SHP77 (cell line): ENCODE measurements around the gene MDGA2.
"Not testable (repeated sequence)": the region's sequence is repeated elsewhere in the genome, so short reads cannot be mapped to it uniquely, and the experiment has no call there.

ENCODE experiments used
- DNase-seq, 2 experiments: peaks; one replicate each; lab custom pipeline; 2025; lab: John Stamatoyannopoulos, UW

The MDGA2 gene

DNA sequence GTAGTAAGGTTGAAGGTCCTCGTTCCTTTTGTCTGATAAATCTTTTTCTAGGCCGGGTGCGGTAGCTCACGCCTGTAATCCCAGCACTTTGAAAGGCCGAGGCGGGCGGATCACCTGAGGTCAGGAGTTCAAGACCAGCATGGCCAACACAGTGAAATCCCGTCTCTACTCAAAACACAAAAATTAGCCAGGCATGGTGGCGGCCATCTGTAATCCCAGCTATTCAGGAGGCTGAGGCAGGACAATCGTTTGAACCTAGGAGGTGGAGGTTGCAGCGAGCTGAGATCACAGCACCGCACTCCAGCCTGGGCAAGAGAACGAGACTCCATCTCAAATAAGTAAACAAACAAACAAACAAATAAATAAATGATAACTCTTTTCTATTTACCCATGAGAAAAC lies 51.3 kb downstream of the MDGA2 start:
- not testable (repeated sequence) for DNase-seq

DNA sequence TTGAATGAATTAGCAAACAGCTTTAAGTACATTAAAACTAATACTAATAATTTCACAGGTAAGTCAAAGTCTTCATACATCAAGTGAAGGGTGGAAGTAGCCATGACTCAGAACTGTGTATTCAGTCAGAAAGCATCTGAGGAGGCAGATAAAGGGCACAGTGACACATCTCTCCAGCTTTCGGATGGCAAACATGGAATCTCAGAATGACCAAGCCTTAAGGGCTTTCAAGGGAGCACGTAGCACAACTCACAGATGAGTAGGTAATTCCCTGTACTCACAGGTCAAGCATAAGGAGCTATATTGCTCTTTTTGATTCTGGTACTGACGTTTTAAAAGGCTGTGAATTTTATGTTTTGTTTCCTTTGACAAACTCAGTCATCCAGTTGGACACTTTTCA lies 56.0 kb downstream of the MDGA2 start:
- DNase-seq = no peak

DNA sequence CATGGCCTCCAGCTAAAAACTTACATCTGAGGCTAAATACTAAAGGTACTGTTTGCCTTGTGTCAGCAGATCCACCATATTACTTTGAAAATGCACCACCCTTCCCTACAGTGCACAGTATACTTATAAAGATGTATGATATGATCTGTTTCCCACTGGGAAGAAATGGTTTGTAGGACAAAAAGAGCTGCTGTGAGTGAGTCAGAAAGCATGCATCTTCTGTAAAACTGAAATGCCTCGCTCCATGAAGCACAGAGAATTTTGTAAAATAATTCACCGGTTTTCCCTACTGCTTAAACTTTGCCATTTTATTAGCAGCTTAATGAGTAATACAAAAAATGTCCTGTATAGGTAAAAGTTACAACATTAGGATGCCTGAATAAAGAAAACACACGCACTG lies 68.8 kb downstream of the MDGA2 start:
- no peak for DNase-seq

GRCh38 chr14:47596860-47597259 lies 78.5 kb downstream of the MDGA2 start:
- no peak for DNase-seq

- DNase-seq = no peak
These were observed 79.2 kb downstream of the MDGA2 start for GRCh38 chr14:47596232-47596631.

DNA sequence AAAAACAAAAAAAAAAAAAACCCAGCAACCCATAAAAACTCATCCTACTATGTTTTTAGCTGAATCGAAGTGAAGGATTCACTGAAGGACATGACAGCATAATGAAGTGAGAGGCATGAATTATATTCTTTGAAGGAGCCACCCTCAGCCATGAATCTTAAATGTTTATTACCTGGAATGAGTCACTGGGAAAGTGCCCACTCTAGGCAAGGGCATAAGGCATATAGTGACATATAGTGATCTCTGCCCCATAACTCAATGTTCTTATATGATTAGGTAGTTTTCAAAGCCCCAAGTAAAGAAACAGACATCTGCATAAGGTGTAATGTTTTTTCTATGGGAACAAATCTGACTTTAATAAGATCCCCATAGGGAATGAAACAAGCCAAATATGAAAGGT lies 79.9 kb downstream of the MDGA2 start:
- no peak for DNase-seq

GRCh38 chr14:47590767-47591495 lies 84.5 kb downstream of the MDGA2 start:
- no peak for DNase-seq

- DNase-seq = no peak
These were observed 90.0 kb downstream of the MDGA2 start for GRCh38 chr14:47585447-47585846.

GRCh38 chr14:47567273-47567672 lies 108.1 kb downstream of the MDGA2 start:
- DNase-seq = no peak

DNA sequence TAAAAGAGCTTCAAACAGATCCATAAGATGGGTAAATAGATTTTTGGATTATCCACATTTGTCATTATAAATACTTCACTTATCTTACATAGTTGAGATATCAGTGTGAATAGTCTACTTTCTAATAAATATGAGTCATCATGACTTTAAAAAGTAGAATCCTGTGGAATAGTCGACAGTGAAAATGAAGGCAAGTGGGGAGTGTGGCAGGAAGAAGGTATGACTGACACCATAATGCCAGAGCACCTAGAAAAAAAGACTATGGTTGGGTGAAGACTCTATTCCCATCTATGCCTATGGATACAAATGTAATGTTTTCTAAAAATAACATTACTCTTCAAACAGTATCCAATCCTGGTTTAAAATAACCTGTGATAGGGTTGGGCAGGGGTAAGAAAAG lies 117.5 kb downstream of the MDGA2 start:
- DNase-seq = no peak

- DNase-seq = no peak
These were observed 120.1 kb downstream of the MDGA2 start for GRCh38 chr14:47555333-47555732.

GRCh38 chr14:47549886-47550285 lies 125.5 kb downstream of the MDGA2 start:
- no peak for DNase-seq

DNA sequence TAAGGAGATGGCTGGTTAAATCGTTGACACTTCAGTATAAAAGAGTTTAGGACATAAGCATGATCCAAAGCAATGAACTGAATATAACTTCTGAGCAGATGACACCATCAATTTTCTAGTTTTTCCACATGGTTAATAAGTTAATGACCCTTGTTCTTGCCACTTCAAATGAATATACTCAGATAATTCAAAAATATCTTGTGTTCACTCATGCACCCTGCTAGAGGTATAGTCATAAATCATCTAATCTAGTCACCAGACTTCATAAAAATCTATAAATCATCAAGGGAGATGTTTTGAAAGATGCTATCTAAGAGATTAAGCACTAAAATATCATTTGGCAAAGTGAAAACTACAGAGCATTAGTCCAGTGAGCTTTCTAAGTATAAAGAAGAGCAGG lies 131.9 kb downstream of the MDGA2 start:
- no peak for DNase-seq

DNA sequence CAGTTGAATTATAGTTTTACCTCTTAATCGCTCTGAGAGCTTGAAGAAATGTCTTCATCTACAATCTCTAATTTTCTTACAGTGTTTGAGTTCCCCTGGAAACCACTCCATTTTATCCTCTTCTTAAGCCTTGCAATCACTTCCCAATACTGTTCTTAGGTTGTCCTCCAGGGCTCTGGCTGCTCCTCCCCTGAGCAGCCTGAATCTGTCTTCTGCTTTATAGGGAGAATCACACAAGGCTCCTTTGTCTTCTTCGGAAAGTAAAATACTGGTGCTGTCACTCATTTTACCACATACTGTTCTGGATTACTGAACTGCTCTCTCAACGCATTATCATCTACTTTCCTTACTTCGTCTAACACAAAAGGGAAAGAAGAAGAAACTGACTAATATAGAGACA lies 133.7 kb downstream of the MDGA2 start:
- no peak for DNase-seq

DNA sequence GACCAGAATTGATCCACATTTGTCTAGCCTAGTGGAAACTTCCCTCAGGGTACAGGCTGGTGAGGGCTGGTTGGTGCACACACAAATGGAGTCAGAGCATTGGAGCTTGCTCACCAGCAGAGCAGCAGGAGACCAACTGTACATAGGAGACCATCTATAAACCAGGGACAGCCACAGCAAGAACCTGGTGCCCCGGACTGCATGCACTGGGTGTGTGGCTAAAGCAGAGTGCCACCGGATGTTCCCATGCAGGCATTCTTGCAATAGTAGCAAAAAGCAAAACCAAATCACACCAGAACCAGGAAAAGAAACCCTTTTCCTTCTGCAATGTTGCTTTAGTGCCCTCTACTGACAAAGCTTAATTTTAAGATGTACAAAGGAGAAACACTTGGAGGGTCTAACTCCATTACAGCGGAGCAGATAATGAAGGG lies 136.4 kb downstream of the MDGA2 start:
- peak in 1 of 2 experiments; percentile 20 for DNase-seq

DNA sequence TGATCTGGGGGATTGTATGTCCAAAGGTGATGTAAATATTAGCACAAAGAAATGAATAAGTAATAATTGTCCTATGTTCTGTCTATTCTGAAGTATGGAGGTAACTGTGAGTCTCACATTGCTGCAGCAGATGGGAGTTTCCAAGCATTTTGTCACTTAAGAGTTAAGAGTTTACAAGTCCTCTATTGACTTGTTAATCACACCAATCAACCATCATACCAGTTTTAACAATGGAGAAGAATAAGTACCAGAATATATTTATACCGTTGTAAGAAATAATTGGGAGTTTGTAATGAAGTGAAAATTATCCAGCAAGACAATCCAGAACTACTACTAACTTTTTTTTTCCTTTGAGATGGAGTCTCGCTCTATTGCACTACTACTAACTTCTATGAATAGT lies 139.1 kb downstream of the MDGA2 start:
- no peak for DNase-seq

DNA sequence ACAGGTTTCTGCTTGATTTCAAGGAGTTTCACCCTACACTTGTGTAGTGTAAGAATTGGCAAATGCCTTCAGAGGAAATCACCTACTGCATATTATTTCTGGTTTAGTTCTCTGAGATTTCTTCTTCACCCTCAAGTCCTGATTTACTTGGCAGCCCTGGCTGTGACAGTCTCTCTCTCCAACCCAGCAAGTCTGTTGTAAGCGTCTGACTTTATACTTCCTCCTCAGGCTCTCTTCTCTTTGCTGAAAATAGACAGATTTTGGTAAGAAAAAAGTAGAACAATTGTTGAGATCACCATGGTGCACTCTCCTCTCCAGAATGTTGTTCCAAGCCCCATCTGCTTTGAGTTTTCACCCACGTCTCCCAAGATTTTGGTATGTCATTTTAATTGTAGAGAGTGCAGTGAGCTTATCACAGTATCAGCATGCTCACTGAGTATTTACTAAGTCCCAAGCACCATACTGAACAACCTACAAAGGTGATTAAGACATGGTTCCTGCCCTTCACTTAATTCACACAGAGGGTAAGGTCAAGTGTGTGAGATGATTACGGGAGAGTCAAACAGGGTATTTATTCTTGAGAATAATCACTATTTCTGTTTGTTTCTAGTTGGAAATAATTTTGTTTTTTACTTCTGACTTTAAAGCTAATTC lies 148.7 kb downstream of the MDGA2 start:
- no peak for DNase-seq

- no peak for DNase-seq
These were observed 150.9 kb downstream of the MDGA2 start for GRCh38 chr14:47524524-47524923.

DNA sequence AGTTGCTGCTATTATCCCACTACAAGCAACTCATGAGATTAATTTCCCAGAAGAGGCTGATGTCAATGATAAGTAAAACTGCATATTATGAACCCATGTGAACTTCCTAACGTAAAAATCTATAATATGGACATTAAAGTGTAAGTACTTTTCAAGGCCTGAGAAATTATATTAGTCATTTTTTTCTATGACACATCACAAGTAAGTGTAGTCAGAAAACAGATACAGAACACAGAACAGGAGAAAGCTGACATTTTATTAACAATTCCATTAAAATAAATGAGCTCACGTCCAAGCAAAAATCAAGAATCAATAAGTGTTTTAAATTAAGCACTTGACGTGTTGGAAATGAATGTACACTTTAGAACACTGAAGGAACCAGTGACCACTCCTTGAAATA lies 155.0 kb downstream of the MDGA2 start:
- no peak for DNase-seq

- no peak for DNase-seq
These were observed 163.6 kb downstream of the MDGA2 start for GRCh38 chr14:47511829-47512228.

DNA sequence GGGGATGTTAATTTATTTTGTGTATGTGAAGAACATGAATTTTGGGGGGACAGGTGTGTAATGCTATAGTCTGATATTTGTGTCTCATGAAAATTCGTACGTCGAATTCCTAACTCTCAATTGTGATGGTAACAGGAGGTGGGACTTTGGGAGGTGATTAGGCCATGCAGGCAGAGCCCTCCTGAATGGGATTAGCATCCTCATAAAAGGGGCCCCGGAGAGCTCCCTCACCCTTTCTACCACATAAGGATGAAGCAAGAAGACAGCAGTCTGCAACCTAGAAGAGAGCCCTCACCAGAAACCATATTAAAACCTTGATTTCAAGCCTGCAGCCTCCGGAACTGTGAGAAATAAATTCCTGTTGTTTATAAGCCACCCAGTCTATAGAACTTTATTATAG lies 165.4 kb downstream of the MDGA2 start:
- DNase-seq = no peak

- DNase-seq = no peak
These were observed 167.5 kb downstream of the MDGA2 start for GRCh38 chr14:47507861-47508260.

- DNase-seq = no peak
These were observed 175.0 kb downstream of the MDGA2 start for GRCh38 chr14:47500369-47500768.

GRCh38 chr14:47490766-47491165 lies 184.6 kb downstream of the MDGA2 start:
- no peak for DNase-seq
